Measurements from ENCODE around the gene IL18BP.

DNA sequence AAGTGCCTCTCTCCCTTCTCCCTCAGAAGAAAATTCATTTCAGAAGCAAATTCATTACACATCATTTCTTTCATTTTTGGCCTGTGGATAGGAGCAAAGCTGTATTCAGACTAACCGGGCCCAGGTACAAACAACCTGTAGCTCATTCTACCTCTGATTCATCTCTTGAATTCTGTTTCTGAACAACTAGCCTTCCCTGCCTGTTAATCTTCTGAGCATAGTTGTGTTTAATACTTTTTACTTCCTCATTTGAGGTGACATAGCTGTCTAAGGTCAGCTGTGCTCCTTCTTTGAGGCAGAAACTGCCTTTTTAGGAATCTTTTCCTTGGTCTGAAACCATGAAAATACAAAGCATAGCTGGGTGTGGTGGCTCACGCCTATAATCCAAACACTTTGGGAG lies 12.6 kb upstream of the IL18BP start:
- TF ChIP-seq, protein P1, sequence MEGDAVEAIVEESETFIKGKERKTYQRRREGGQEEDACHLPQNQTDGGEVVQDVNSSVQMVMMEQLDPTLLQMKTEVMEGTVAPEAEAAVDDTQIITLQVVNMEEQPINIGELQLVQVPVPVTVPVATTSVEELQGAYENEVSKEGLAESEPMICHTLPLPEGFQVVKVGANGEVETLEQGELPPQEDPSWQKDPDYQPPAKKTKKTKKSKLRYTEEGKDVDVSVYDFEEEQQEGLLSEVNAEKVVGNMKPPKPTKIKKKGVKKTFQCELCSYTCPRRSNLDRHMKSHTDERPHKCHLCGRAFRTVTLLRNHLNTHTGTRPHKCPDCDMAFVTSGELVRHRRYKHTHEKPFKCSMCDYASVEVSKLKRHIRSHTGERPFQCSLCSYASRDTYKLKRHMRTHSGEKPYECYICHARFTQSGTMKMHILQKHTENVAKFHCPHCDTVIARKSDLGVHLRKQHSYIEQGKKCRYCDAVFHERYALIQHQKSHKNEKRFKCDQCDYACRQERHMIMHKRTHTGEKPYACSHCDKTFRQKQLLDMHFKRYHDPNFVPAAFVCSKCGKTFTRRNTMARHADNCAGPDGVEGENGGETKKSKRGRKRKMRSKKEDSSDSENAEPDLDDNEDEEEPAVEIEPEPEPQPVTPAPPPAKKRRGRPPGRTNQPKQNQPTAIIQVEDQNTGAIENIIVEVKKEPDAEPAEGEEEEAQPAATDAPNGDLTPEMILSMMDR (IDR thresholded peaks at IDR 0.05; ENCODE audit: extremely low read depth in 1 of 2, insufficient read depth in 1 of 2, low read depth in 1 of 2, low read length in 2 of 2), result no peak
- TF ChIP-seq MYC (IDR thresholded peaks at IDR 0.05; ENCODE audit: low read depth, low read length), result no peak
- TF ChIP-seq POLR2A (IDR thresholded peaks at IDR 0.05; ENCODE audit: low read depth, low read length), result no peak
- no peak for TF ChIP-seq EZH2 (IDR thresholded peaks at IDR 0.05; ENCODE audit: borderline replicate concordance, low read depth, low read length, severe bottlenecking)
